Thyroid gland (tissue), 4 donors: ENCODE results near the gene ADCY3. TPM values are rescaled to one million over a fixed set of nuclear protein-coding genes. Genes with fewer than 3 reads are reported as not detected.

Experiments used
- DNase-seq, 2 donors: peaks; one replicate each; pipeline ENCODE4 v3.0.0-alpha.2; 2019
- H3K27ac ChIP-seq, 3 donors: fragments of 200-600 bp; sonication (generic); 1 replicate in 2 of 3; 2 replicates in 1 of 3; pipeline ENCODE4 v1.5.1; 2016 to 2019; ENCODE audit warnings: mild to moderate bottlenecking in 1 of 3, moderate library complexity in 1 of 3
- H3K27me3 ChIP-seq: fragments of 200-600 bp; sonication (generic); one replicate; pipeline ENCODE4 v1.5.1; 2019
- H3K36me3 ChIP-seq, 2 donors: fragments of 200-600 bp; sonication (generic); one replicate each; pipeline ENCODE4 v1.5.1; 2016 to 2019
- H3K4me1 ChIP-seq, 2 donors: fragments of 200-600 bp; sonication (generic); one replicate each; pipeline ENCODE4 v1.5.1; 2017 to 2019
- H3K4me3 ChIP-seq, 3 donors: fragments of 200-600 bp; sonication (generic); replicated peaks in 1 of 3; 1 replicate in 2 of 3; 2 replicates in 1 of 3; pipeline ENCODE4 v1.5.1; 2016; ENCODE audit warnings: mild to moderate bottlenecking in 1 of 3
- H3K9me3 ChIP-seq: fragments of 200-600 bp; sonication (generic); one replicate; pipeline ENCODE4 v1.5.1; 2017
- POLR2A ChIP-seq, 2 donors: fragments of 450-650 bp; IDR thresholded peaks; one replicate each; pipeline ENCODE4 v1.6.1; 2017; ENCODE audit warnings: antibody characterized with exemption in 2 of 2, mild to moderate bottlenecking in 2 of 2, moderate library complexity in 1 of 2
- WGBS, 2 donors: methylation state at CpG; one replicate each; pipeline ENCODE4 v1.1.5; 2017; 5-methylcytosine and 5-hydroxymethylcytosine counted together
- intact Hi-C: fragments of 100-400 bp; cut with DNase I; formaldehyde crosslinking; loops from one replicate; pipeline ENCODE4 v1.15.1; 2023
- total RNA-seq, 4 donors: library from RNA; depleted of rRNA; stranded (reverse); fragments of >200 nt; gene quantifications; one replicate each; pipeline ENCODE4 v1.2.3, GENCODE V29; 2016
- TF ChIP-seq, protein P1 (sequence below), 6 experiments: fragments of 200-600 bp in 3 of 6; fragments of 450-650 bp in 3 of 6; sonication (generic) in 3 of 6; IDR thresholded peaks; one replicate each; pipeline ENCODE4 v1.5.1; 2016 to 2019; ENCODE audit warnings: antibody characterized with exemption in 6 of 6, mild to moderate bottlenecking in 2 of 6, inconsistent platforms in 1 of 6, moderate library complexity in 1 of 6

The ADCY3 gene
- total RNA-seq, 4 donors from 2014 or later = 17.5 to 38.7 (median 29.2) TPM

DNA sequence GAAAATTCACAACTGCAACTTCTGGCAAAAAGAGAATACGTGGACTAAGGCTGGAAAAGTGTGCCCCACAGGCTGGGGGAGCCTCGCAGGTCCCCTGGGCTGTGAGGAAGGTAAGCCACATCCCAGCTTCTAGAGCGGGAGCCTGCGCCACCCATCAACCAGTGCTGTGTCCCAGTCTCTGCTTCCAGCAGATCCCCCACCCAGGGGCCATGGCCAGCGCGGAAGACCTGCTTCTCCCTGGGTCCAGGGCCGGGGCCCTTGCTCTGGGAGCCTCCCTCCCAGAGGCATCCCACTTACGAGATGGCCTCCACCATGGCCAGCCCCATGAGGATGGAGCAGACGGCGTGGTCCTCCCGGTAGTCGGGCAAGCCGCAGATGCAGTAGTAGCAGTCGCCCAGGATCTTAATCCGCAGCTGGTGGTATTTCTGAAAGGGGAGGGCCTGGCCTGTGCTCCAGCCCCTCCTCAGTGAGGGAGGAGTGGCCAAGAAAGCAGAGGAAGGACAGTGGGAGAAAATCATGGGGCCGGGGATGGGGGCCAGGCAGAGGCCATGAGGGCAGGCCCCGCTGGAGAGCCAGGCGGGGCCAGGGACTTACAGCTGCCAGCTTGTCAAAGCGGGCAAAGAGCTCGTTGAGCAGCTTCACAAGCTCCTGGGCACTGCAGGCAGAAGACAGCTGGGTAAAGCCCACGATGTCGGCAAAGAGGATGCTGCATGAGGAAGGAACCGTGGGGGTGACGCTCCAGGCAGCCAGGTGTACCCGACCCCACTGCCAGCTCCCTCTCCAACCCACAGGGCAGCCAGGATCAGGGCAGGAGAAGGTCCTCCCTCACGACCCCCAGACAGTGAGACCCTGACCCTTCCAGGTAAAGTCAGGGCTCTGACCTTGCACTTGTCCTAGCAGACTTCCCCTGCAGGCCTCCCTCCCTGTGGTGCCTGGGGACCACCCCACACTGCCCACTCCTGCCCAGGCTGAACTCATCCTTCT is 78.8 kb downstream of the ADCY3 start:
- TF ChIP-seq POLR2A (IDR thresholded peaks at IDR 0.05) = no peak
- TF ChIP-seq, protein P1, sequence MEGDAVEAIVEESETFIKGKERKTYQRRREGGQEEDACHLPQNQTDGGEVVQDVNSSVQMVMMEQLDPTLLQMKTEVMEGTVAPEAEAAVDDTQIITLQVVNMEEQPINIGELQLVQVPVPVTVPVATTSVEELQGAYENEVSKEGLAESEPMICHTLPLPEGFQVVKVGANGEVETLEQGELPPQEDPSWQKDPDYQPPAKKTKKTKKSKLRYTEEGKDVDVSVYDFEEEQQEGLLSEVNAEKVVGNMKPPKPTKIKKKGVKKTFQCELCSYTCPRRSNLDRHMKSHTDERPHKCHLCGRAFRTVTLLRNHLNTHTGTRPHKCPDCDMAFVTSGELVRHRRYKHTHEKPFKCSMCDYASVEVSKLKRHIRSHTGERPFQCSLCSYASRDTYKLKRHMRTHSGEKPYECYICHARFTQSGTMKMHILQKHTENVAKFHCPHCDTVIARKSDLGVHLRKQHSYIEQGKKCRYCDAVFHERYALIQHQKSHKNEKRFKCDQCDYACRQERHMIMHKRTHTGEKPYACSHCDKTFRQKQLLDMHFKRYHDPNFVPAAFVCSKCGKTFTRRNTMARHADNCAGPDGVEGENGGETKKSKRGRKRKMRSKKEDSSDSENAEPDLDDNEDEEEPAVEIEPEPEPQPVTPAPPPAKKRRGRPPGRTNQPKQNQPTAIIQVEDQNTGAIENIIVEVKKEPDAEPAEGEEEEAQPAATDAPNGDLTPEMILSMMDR (IDR thresholded peaks at IDR 0.05) = no peak
- H3K27me3 ChIP-seq = no peaks in the 10 kb centered on the region
- H3K36me3 ChIP-seq = no peaks in the 10 kb centered on the region
- intact Hi-C loops = no loop called here
- no peak overlapping the region for H3K4me3 ChIP-seq
- no peak for DNase-seq
- no peaks in the 10 kb centered on the region for H3K9me3 ChIP-seq
- WGBS, 2 donors = 87 to 92% methylated on average over 21 to 25 of the region's 26 CpGs
- no peaks in the 10 kb centered on the region for H3K4me1 ChIP-seq
- H3K27ac ChIP-seq = no peak overlapping the region

DNA sequence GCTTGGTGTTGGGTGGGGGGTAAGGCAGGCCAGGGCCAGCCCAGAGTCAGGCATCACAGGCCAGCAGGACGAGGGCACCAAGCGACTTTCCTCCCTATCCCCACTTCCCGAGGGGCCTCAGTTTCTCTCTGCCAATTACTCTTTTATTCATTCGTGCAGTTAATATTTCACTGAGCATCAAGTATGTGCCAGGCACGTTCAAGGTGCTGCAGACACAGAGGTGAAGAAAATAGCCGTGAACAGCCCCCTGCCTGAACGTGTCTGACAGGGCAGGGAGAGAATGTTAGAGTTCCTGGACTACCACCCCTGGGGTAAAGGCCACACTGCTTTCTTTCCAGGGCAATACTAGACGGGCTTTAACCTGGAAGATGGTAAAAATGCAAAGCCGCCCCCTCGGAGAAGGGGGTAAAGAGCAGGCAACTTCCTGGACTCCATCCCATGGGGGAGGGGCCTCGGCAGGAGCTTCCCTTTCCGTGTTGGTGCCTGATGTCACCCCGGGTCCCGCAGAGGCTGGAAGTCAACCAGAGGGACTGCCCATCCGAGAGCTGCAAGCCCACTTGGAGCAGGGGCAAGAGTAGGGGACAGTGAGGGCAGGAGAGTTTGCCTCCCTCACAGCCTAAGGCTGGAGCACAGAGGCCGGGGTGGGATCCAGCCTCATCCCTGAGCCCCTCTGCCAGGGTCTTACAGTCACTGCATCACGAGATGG is 79.7 kb downstream of the ADCY3 start:
- 81 to 85% methylated on average over 13 to 17 of the region's 17 CpGs for WGBS, 2 donors
- no peak overlapping the region for H3K27ac ChIP-seq
- no peaks in the 10 kb centered on the region for H3K4me1 ChIP-seq
- no peak for TF ChIP-seq POLR2A (IDR thresholded peaks at IDR 0.05)
- TF ChIP-seq, protein P1 (IDR thresholded peaks at IDR 0.05) = no peak
- H3K9me3 ChIP-seq = no peaks in the 10 kb centered on the region
- no peaks in the 10 kb centered on the region for H3K27me3 ChIP-seq
- no peak overlapping the region for H3K4me3 ChIP-seq
- no peaks in the 10 kb centered on the region for H3K36me3 ChIP-seq
- intact Hi-C loops = no loop called here
- no peak for DNase-seq

DNA sequence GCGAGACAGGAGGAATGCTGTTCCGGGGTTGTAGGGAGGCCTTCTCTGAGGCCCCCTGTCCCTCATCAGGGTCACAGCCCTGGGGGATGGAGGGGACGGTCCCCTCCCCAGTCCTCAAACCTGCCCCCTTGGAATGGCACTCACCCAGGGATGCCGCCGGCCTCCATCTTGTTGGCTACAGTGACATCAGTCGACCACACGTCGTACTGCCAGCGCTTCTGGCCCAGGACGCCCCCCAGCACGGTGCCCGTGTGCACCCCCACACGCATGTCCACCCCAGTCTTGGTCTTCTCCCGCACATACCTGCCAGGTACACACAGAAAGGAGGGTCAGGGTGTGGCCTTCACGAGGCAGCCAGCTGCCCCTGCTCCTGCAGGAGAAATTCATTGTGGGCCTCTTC is 80.3 kb downstream of the ADCY3 start:
- H3K27ac ChIP-seq = no peak overlapping the region
- DNase-seq = no peak
- 95 to 97% methylated on average over 13 to 14 of the region's 15 CpGs for WGBS, 2 donors
- H3K27me3 ChIP-seq = no peaks in the 10 kb centered on the region
- H3K9me3 ChIP-seq = no peaks in the 10 kb centered on the region
- H3K36me3 ChIP-seq = no peaks in the 10 kb centered on the region
- no peak overlapping the region for H3K4me3 ChIP-seq
- TF ChIP-seq, protein P1 (IDR thresholded peaks at IDR 0.05) = no peak
- no peak for TF ChIP-seq POLR2A (IDR thresholded peaks at IDR 0.05)
- H3K4me1 ChIP-seq = no peaks in the 10 kb centered on the region
- intact Hi-C loops = no loop called here

DNA sequence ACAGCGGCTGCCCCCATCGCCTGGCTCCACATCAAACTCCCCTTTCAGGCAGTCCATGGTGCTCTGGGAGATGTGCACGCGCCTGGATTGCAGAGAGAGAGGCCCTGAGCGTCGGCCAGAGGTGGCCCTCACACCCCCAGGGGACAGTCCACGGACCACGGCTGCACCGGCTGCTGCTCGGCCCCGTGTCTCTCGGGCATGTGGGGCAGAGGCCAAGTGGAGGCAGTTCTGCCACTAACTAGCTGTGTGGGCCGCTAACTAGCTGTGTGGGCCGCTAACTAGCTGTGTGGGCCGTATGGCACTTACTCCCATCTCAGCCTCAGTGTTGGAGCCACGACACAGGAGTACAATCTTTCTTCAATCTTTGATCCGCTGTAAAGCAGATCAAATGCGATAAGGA is 81.5 kb downstream of the ADCY3 start:
- no peaks in the 10 kb centered on the region for H3K4me1 ChIP-seq
- H3K9me3 ChIP-seq = no peaks in the 10 kb centered on the region
- DNase-seq = no peak
- intact Hi-C loops = no loop called here
- H3K36me3 ChIP-seq = no peaks in the 10 kb centered on the region
- no peaks in the 10 kb centered on the region for H3K27me3 ChIP-seq
- TF ChIP-seq, protein P1 (IDR thresholded peaks at IDR 0.05) = no peak
- TF ChIP-seq POLR2A (IDR thresholded peaks at IDR 0.05) = no peak
- WGBS, 2 donors = 92 to 95% methylated on average over 12 to 18 of the region's 18 CpGs
- no peak overlapping the region for H3K4me3 ChIP-seq
- no peak overlapping the region for H3K27ac ChIP-seq
